HUES64 (cell line): ENCODE results near the gene CCNL2.
"Not testable (repeated sequence)": the region's sequence is repeated elsewhere in the genome, so short reads cannot be mapped to it uniquely, and the experiment has no call there.

Experiments
- H3K27ac ChIP-seq: 2 replicates; pipeline ENCODE4 v1.7.0; 2013; ENCODE audit warnings: low read depth, low read length, inconsistent platforms
- H3K27me3 ChIP-seq: 2 replicates; pipeline ENCODE4 v1.6.1; 2013; ENCODE audit warnings: mild to moderate bottlenecking, low read length; ENCODE audit not compliant: insufficient read depth
- H3K36me3 ChIP-seq: 2 replicates; pipeline ENCODE4 v1.6.1; 2013; ENCODE audit warnings: mild to moderate bottlenecking, low read length; ENCODE audit not compliant: insufficient read depth
- H3K4me1 ChIP-seq: 2 replicates; pipeline ENCODE4 v1.6.1; 2013; ENCODE audit warnings: mild to moderate bottlenecking, low read length, moderate library complexity; ENCODE audit not compliant: insufficient read depth
- H3K4me3 ChIP-seq: 2 replicates; pipeline ENCODE4 v1.5.1; 2013; ENCODE audit warnings: mild to moderate bottlenecking, low read length, moderate library complexity
- H3K9ac ChIP-seq: 2 replicates; pipeline ENCODE4 v1.6.1; 2013; ENCODE audit warnings: mild to moderate bottlenecking, low read depth, low read length
- H3K9me3 ChIP-seq: 2 replicates; pipeline ENCODE4 v1.6.1; 2013; ENCODE audit warnings: low read depth, low read length; ENCODE audit not compliant: insufficient read depth
- WGBS: fragments of 150-250, 120-280 bp; methylation state at CpG from one replicate; pipeline ENCODE4 v1.1.7; 2013; ENCODE audit warnings: missing lambda C conversion rate; 5-methylcytosine and 5-hydroxymethylcytosine counted together

Gene CCNL2

GRCh38 chr1:1374929-1375662 lies 24.0 kb downstream of the CCNL2 start, which contains the start of gene AURKAIP1:
Gene AURKAIP1, minus strand, starts transcription at chr1:1375207. Its CDS starts 451 bp downstream, at chr1:1374756.
- Histone ChIP-seq H3K36me3 (peaks cover 10% of the 10 kb centered on the region), H3K9ac (peak within 1 kb of the TSS; percentile 95), H3K4me3 (peak within 1 kb of the TSS; percentile 92), H3K4me1 (peaks cover 7% of the 10 kb centered on the region; the same call in 1 of the 2 replicates), H3K27ac (peak within 1 kb of the TSS; percentile 87), H3K9me3 (no peaks in the 10 kb centered on the region), H3K27me3 (no peaks in the 10 kb centered on the region)
- WGBS: under 1% methylated on average over 85 of the region's 85 CpGs

- WGBS: 1% methylated on average over 24 of the region's 24 CpGs
- H3K4me1 ChIP-seq: peaks cover 7% of the 10 kb centered on the region; the same call in 1 of the 2 replicates
- no peaks in the 10 kb centered on the region for H3K9me3 ChIP-seq
- H3K4me3 ChIP-seq: peak overlapping the region; percentile 92
- no peaks in the 10 kb centered on the region for H3K27me3 ChIP-seq
- H3K36me3 ChIP-seq: peaks cover 10% of the 10 kb centered on the region
- H3K27ac ChIP-seq: peak overlapping the region; percentile 87
- H3K9ac ChIP-seq: peak overlapping the region; percentile 95
Observed at GRCh38 chr1:1374589-1374928, 24.6 kb downstream of the CCNL2 start.

- WGBS: 57% methylated on average over 52 of the region's 52 CpGs
Observed at GRCh38 chr1:1373815-1374588, 25.1 kb downstream of the CCNL2 start.

GRCh38 chr1:1373051-1373814 lies 25.9 kb downstream of the CCNL2 start:
- H3K4me3 ChIP-seq: peak overlapping the region; percentile 92
- H3K36me3 ChIP-seq: peaks cover 10% of the 10 kb centered on the region
- H3K27me3 ChIP-seq: no peaks in the 10 kb centered on the region
- no peaks in the 10 kb centered on the region for H3K9me3 ChIP-seq
- WGBS: 96% methylated on average over 26 of the region's 26 CpGs
- H3K4me1 ChIP-seq: peaks cover 7% of the 10 kb centered on the region; the same call in 1 of the 2 replicates
- no peak overlapping the region for H3K9ac ChIP-seq
- no peak overlapping the region for H3K27ac ChIP-seq

More at GRCh38 chr1:1373815-1374588, 25.1 kb downstream of the CCNL2 start:
- peaks cover 10% of the 10 kb centered on the region for H3K36me3 ChIP-seq
- peak overlapping the region; percentile 95 for H3K9ac ChIP-seq
- H3K4me3 ChIP-seq: peak overlapping the region; percentile 92
- no peak overlapping the region for H3K27ac ChIP-seq
- H3K9me3 ChIP-seq: no peaks in the 10 kb centered on the region
- no peaks in the 10 kb centered on the region for H3K27me3 ChIP-seq
- H3K4me1 ChIP-seq: peaks cover 7% of the 10 kb centered on the region; the same call in 1 of the 2 replicates

- H3K4me3 ChIP-seq: no peak overlapping the region
- H3K27ac ChIP-seq: peak overlapping the region; percentile 30; the same call in 1 of the 2 replicates
- WGBS: 63% methylated on average over 26 of the region's 26 CpGs
- H3K36me3 ChIP-seq: peaks cover 10% of the 10 kb centered on the region
- peaks cover 5% of the 10 kb centered on the region; the same call in 1 of the 2 replicates for H3K9me3 ChIP-seq
- no peaks in the 10 kb centered on the region for H3K27me3 ChIP-seq
- H3K9ac ChIP-seq: no peak overlapping the region
- H3K4me1 ChIP-seq: peaks cover 7% of the 10 kb centered on the region; the same call in 1 of the 2 replicates
Observed at GRCh38 chr1:1371746-1372711, 27.1 kb downstream of the CCNL2 start.

- H3K9ac ChIP-seq: no peak overlapping the region
- no peak overlapping the region for H3K4me3 ChIP-seq
- no peaks in the 10 kb centered on the region for H3K27me3 ChIP-seq
- no peak overlapping the region for H3K27ac ChIP-seq
- peaks cover 10% of the 10 kb centered on the region for H3K36me3 ChIP-seq
- 97% methylated on average over 12 of the region's 12 CpGs for WGBS
- peaks cover 7% of the 10 kb centered on the region; the same call in 1 of the 2 replicates for H3K4me1 ChIP-seq
- H3K9me3 ChIP-seq: peaks cover 11% of the 10 kb centered on the region; the same call in 1 of the 2 replicates
Observed at GRCh38 chr1:1371364-1371745, 27.8 kb downstream of the CCNL2 start.

- Histone ChIP-seq H3K4me1 (0 out of 2 replicates have a peak, but pooled peaks cover 4% of the 10 kb centered on the region), H3K27ac (no peak overlapping the region)
- 93% methylated on average over 16 of the region's 16 CpGs for WGBS
Observed at GRCh38 chr1:1370771-1371300, 28.3 kb downstream of the CCNL2 start.

GRCh38 chr1:1370094-1370493 lies 29.0 kb downstream of the CCNL2 start:
- WGBS: 96% methylated on average over 14 of the region's 14 CpGs
- not testable (repeated sequence) for H3K27ac ChIP-seq, H3K36me3 ChIP-seq, H3K9ac ChIP-seq, H3K4me3 ChIP-seq, H3K27me3 ChIP-seq, H3K4me1 ChIP-seq
- H3K9me3 ChIP-seq: peaks cover 18% of the 10 kb centered on the region

More at GRCh38 chr1:1370771-1371300, 28.3 kb downstream of the CCNL2 start:
- H3K4me3 ChIP-seq: no peak overlapping the region
- peaks cover 17% of the 10 kb centered on the region for H3K9me3 ChIP-seq
- no peaks in the 10 kb centered on the region for H3K27me3 ChIP-seq
- H3K36me3 ChIP-seq: peaks cover 10% of the 10 kb centered on the region
- no peak overlapping the region for H3K9ac ChIP-seq

- Histone ChIP-seq H3K9ac (no peak overlapping the region), H3K27ac (no peak overlapping the region), H3K4me1 (no peaks in the 10 kb centered on the region), H3K4me3 (no peak overlapping the region), H3K9me3 (peaks cover 18% of the 10 kb centered on the region), H3K27me3 (no peaks in the 10 kb centered on the region), H3K36me3 (no peaks in the 10 kb centered on the region)
- 91% methylated on average over 5 of the region's 5 CpGs for WGBS
Observed at GRCh38 chr1:1367315-1367714, 31.8 kb downstream of the CCNL2 start.

GRCh38 chr1:1366699-1367066 lies 32.5 kb downstream of the CCNL2 start:
- Histone ChIP-seq H3K4me3 (no peak overlapping the region), H3K27ac (no peak overlapping the region), H3K9me3 (peaks cover 18% of the 10 kb centered on the region), H3K27me3 (no peaks in the 10 kb centered on the region), H3K9ac (no peak overlapping the region), H3K4me1 (peaks cover 6% of the 10 kb centered on the region; the same call in 1 of the 2 replicates), H3K36me3 (no peaks in the 10 kb centered on the region)
- WGBS: 94% methylated on average over 3 of the region's 3 CpGs
